CD4-positive, alpha-beta T cell treated with Interleukin-12 subunit alpha and Interleukin-12 subunit beta, for 1 hour (primary cell): ENCODE measurements around the gene RREB1.
"Not testable (repeated sequence)": the region's sequence is repeated elsewhere in the genome, so short reads cannot be mapped to it uniquely, and the experiment has no call there.

Source experiments
- DNase-seq: peaks from one replicate; pipeline ENCODE4 v3.0.0-alpha.2; 2020

RREB1 gene

GRCh38 chr6:7247828-7248227 is 140.1 kb downstream of the RREB1 start:
- DNase-seq: no peak

DNA sequence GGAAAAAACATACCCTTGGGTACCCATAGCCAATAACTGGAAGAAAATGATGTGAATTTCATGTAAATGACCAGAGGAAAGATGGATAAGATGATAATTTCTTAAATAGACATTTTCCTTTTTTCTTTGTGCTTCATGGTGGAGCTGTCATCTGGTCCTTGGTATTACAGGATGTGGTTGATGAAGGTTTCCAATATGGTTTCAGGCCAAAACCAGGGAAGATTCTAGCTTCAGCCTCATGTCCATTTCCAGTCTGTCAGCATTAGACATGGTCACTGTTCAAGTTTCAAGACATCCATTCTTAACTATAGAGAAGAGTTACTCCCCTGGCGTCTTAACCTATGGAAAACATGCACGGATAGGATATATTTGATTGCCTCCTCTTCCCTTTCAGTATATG is 141.6 kb downstream of the RREB1 start:
- no peak for DNase-seq

DNA sequence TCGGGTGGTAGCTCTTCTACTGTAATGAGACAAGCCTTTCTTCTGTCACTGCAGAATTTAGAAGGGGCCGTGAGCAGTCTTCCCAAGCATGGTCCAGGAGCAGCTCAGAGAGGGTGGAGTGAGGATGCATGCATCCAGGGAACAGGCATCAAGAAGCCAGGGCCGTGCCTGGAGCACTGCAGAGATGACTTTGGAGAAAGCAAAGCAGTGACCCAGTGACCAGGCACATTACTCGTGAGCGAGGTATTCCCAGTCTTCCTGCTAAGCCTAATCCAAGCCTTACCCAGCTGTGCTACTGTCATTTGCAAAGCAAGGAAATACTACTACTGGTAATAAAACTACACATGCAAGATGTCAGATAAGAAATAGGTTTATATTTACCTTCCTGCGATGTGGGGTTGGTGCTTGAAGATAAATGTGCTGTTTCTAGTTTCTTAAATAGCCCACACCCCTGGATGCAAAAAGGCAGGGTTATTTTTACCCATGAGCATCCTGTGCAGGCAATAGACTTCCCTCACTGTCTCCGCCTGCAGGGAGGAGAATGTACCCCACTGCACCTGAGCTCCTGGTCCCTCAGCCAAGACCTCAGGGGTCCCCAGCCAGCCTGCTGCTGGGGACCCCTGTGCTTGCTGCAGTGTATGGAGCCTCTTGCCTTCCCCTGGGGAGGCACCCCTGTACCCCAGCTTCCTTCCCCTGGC is 142.3 kb downstream of the RREB1 start:
- DNase-seq: no peak

- no peak for DNase-seq
Observed at GRCh38 chr6:7250812-7251211, 143.1 kb downstream of the RREB1 start.

DNA sequence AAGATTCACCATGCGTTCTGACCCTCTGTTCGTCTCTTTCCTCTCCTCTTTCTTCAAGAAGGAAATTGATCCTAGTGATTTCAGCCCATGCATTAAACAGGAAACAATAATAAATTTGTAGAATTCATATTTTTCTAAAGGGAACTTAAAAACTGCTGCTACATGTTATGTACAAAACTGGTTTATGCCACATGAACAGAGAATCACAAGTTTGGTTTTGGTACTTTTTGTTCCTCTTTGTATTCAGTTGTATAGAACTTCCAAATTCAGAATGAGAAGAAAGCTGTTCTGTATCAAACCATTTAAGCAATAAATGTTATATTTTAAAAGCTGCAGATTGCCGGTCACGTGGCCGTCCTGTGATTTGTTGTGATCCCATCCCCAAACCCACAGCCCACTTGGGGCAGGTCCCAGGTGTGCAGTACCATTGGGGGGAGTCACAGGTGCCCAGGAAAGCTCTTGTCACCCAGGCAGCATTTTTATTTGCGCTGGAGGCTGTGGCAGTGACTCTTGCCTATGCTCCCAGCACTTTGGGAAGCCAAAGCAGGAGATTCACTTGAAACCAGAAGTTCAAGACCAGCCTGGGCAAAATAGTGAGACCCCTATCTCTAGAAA is 144.0 kb downstream of the RREB1 start:
- DNase-seq: no peak

- DNase-seq: no peak
Observed at GRCh38 chr6:7252390-7252789, 144.6 kb downstream of the RREB1 start.

DNA sequence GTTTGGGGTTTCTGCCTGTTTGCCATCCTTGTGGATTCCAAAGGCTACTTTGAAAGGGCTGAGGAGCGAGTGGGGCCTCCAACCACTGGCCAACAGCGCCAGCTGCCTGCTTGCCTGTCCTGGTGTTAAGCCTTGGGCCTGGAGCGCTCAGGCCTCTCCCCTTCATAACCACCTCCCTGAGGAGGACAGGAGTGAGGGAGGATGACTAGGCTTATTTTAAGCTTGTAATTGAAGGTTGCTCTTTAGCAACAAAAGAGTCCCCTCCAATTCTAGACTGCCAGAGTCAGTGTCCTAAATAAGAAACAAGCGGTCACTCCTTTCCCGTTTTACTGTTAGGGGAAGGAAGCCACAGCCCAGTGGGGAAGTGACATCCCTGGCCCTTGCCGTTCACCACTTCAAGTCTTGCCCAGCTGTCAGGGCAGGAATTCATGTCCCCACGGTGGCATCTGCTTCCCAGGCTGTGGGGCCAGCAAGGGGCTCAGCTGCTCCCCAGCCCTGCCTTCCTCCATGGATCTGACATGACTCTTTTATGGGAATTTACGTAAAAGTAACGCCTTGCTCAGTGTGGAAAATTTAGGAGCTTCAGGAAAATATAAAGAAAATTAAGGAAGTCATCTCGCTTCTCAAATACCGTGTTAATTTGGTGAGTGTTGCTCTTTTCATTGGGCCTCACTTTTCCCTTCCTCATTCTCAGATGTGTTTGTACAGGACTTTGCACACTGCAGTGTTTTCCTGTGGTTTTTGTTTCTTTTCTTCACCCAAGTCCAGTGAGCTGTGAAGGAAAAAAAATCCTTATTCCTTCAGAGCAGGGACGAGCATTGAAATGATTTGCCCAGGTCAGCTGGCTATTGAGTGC is 147.4 kb downstream of the RREB1 start:
- DNase-seq: no peak

DNA sequence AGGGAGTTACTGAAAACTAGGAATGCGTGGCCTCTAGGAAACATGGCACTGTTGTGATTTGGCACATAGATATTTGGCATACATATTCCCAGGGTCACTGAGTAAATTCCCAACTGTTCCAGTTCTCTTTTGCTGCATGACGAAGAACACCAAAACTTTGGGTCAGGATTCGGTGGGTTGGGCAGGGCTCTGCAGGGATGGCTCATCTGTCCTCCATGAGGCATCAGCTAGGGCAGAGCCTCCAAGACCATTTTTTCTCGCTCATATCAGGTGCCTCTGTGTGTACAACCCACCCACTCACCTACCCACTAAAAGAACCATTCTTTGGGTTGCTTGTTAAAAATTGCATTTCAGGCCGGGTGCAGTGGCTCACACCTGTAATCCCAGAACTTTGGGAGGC is 148.2 kb downstream of the RREB1 start:
- DNase-seq: no peak

- DNase-seq: no peak
Observed at GRCh38 chr6:7256785-7257184, 149.0 kb downstream of the RREB1 start.

DNA sequence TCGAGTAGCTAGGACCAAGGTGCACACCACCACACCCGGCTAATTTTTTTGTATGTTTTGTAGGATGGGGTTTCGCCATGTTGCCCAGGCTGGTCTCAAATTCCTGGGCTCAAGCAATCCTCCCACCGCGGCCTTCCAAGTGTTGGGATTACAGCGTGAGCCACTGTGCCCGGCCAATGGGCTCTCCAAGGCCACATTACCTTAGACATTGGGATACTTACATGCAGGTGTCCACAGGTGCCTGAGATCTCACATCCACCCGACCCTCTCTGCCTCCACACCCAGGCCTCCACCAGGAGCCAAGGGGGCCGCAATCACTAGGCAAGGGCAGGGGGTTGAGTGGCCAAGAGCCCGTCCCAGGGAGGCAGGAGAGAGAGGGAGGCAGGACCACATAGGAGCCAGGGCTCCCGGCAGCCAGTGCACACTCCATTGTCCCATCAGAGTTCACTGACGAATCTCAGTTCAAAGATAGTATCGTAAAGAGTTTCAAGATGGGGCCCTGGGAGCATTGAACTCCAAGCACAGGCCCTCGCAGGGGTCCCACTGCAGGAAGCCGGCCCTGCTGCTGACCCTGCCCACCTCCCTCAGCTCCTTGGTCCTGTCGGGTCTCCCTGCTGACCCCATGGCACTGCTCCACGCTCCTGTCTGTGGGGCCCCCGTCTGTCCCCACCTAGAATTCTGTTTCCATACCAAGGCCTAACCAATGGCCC is 149.9 kb downstream of the RREB1 start:
- no peak for DNase-seq

DNA sequence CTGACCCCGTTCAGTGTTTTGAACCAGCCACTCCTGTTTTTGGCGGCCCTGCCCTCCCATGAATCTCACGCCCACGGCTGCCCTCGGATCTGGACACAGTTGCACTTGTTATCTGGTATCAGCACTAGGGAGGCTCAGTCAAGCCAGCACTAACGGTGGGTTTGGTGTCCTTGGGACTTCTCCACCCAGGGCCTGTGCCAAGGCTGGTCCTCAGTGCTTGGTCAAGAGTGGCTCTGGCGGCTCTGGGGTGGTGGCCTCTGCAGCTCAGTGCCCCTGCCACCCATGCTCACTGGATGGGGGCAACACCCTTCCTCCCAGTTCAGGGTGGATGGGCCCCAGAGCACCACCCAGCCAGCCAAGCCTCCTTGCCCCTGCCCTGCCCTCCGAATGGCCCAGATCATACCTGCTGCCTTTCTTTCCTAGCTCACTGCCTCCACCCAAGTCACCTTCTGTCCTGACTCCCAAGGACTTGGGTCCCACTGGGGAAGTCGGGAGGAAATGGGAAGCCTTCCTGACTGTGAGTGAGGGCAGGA is 150.5 kb downstream of the RREB1 start:
- DNase-seq: no peak

- no peak for DNase-seq
Observed at GRCh38 chr6:7260291-7261031, 152.7 kb downstream of the RREB1 start.

- peak; percentile 37 for DNase-seq
Observed at GRCh38 chr6:7261032-7261841, 153.5 kb downstream of the RREB1 start.

DNA sequence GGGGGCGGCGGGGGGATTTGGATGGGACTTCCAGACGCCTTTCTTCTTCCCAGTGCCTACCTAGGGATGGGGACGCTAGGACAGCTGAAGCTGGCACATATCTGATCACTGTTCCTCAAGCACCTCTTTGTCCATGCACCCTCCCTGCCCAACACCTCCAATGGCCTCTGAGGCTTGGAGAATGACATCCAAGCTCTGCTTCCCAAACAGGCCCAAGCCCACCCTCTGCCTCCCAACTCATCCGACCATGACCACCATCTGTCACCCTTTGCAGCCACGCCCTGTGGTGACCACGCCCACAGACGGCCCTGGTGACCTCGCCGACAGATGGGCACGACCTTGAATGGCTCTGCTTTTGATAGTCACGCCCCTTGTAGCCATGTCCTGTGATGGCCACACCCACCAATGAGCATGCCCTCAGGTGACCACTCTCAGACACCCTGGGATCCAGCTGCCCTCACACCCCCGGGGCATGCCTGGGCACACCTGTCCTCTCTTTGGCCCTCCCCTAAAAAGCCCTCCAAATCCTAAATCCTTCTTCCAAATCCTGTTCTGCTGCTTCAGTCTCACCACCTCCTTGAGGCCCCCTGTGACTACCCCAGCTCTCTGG is 154.2 kb downstream of the RREB1 start:
- DNase-seq: no peak

GRCh38 chr6:7262746-7263518 is 155.2 kb downstream of the RREB1 start:
- DNase-seq: no peak

GRCh38 chr6:7263519-7263805 is 155.7 kb downstream of the RREB1 start:
- DNase-seq: not testable (repeated sequence)

GRCh38 chr6:7264041-7264440 is 156.3 kb downstream of the RREB1 start:
- no peak for DNase-seq

DNA sequence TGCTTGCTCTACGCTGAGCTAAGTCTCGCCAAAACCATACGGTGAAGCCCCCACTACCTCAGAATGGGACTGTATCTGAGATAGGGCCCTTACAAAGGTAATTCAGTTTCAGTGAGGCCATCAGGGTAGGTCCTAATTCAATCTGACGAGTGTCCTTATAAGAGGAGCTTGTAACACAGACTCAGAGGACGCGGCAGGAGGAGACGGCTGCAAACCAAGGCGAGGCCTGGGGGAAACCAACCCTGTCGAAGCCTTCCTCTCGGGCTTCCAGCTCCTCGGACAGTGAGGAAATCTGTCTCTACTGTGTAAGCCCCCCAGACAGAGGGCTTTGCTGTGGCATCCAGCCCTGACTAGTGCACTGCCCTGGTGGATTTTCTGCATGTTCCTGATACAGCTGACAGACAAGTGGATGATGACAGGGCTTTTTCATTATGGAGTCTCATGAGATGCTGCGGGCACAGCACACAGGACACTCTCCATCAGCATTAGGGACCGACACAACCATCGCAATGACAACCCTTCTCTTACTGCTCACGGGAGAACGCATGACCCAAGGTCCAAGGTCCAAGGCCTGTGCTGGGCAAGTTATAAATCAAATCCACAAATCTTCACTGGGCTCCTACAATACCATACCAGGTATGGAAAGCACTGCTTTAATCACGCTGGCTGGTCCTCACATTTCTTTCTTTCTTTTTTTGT is 157.1 kb downstream of the RREB1 start:
- no peak for DNase-seq

- DNase-seq: not testable (repeated sequence)
Observed at GRCh38 chr6:7265385-7265726, 157.6 kb downstream of the RREB1 start.

DNA sequence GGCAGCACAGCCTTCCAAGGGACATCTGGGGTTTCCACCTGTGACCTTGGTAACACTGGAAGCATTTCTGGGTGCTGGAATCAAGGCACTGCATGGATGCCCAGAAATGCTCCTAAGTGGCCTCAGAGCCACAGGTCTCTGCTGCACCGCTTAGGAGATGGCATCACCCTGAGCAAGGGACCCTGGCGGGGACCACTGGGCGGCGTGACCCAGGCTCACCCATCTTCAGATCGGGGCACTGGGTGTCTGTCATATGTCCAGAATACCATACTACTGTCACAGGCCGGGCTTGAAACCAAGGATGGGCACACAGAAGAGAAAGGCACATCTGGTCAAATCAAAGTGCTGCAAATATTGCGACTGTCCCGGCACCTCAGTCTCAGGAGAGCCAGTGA is 159.3 kb downstream of the RREB1 start:
- DNase-seq: no peak
